ENCODE results near the gene LGSN. TPM values are rescaled to one million over a fixed set of nuclear protein-coding genes. Genes with fewer than 3 reads are reported as not detected.
"Not testable (repeated sequence)": the region's sequence is repeated elsewhere in the genome, so short reads cannot be mapped to it uniquely, and the experiment has no call there.

LGSN gene
- total RNA-seq, 4 donors from 2014 or later, result not detected

DNA sequence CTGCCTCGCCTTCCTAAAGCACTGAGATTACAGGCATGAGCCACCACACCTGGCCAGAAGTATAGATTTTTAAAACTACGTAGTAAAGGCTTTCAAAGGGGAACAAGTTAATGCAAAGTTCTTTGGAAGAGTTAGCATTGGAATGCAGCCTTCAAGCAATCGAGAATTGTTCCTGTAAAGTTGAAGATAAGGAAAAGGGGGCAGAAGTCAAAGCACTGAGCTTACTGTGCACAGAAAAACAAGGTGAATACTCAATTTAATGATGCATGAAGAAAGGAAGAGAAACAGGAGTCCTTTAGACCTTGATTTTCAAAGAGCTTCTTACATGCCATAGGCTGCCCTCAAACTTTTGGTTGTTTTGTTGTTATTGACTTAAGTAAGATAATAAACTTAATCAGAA lies 29.1 kb upstream of the LGSN start:
- in situ Hi-C loops (cut with MboI; ENCODE audit: low sequenced_read_pairs in 4 of 4) (loop anchor here in 1 of 4 donors (25.0 kb wide), 1 partner anchor 438 kb away; no protein-coding TSS in a partner anchor), intact Hi-C loops (cut with DNase I; ENCODE audit: low total_unique reads) (no loop called here)
- DNase-seq, result no peak
- Histone ChIP-seq H3K36me3 (no peaks in the 10 kb centered on the region), H3K9me3 (no peaks in the 10 kb centered on the region), H3K4me1 (peaks cover 0 to 10% of the 10 kb centered on the region in 2 donors), H3K27me3 (no peaks in the 10 kb centered on the region), H3K27ac (no peak overlapping the region), H3K4me3 (no peak overlapping the region)
- TF ChIP-seq, protein P1, sequence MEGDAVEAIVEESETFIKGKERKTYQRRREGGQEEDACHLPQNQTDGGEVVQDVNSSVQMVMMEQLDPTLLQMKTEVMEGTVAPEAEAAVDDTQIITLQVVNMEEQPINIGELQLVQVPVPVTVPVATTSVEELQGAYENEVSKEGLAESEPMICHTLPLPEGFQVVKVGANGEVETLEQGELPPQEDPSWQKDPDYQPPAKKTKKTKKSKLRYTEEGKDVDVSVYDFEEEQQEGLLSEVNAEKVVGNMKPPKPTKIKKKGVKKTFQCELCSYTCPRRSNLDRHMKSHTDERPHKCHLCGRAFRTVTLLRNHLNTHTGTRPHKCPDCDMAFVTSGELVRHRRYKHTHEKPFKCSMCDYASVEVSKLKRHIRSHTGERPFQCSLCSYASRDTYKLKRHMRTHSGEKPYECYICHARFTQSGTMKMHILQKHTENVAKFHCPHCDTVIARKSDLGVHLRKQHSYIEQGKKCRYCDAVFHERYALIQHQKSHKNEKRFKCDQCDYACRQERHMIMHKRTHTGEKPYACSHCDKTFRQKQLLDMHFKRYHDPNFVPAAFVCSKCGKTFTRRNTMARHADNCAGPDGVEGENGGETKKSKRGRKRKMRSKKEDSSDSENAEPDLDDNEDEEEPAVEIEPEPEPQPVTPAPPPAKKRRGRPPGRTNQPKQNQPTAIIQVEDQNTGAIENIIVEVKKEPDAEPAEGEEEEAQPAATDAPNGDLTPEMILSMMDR (IDR thresholded peaks at IDR 0.05 in 4 of 5, conservative IDR thresholded peaks at IDR 0.05 in 1 of 5), result no peak
- no peak for TF ChIP-seq POLR2A (IDR thresholded peaks at IDR 0.05)
- ATAC-seq, result no peak

DNA sequence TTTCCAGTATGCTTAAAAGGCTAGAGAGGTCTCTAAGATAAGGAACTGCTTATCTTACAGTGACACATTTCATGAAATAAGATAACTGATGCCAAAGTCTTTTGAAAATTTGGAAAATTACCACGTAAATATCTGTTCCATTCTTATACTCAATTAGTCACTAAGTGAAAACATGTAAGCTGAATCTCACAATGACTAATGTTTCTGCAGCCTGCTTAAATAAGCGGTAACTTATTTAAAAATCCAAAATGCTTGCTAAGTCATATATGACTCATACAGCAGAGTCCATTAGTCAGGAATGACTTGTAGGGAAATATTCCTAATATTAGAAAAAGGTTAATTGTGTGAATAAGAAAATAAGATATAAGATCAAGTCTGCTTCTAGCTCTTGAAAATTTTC lies 27.8 kb upstream of the LGSN start:
- intact Hi-C loops (cut with DNase I; ENCODE audit: low total_unique reads) (no loop called here), in situ Hi-C loops (cut with MboI; ENCODE audit: low sequenced_read_pairs in 4 of 4) (loop anchor here in 1 of 4 donors (25.0 kb wide), 1 partner anchor 440 kb away; no protein-coding TSS in a partner anchor)
- no peak for ATAC-seq

DNA sequence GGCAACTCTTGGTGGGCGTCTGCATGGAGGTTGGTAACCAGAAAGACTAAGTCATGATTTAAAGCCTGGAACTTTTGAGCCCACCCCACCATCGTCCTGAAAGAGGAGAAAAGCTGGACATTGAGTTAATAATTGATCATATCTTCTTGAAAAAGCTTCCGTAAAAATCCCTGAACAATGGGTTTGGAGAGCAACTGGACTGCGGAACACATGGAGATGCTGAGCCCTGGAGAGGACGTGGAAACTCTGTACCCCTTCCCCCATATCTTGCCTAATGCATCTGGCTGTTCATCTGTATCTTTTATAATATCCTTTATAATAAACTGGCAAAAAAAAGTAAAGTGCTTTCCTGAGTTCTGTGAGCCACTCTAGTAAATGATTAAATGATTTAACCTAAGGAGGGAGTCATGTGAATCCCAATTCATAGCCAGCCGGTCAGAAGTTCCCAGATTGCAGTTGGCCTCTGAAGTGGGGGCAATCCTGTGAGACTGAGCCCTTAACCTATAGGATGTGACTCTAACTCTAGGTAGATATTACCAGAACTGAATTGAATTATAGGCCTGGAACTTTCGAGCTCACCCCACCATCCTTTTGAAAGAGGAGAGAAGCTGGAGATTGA lies 26.5 kb upstream of the LGSN start:
- Histone ChIP-seq H3K27ac (no peak overlapping the region), H3K36me3 (no peaks in the 10 kb centered on the region), H3K4me1 (no peaks in the 10 kb centered on the region), H3K4me3 (no peak overlapping the region), H3K27me3 (no peaks in the 10 kb centered on the region), H3K9me3 (no peaks in the 10 kb centered on the region)
- intact Hi-C loops (cut with DNase I; ENCODE audit: low total_unique reads) (no loop called here), in situ Hi-C loops (cut with MboI; ENCODE audit: low sequenced_read_pairs in 4 of 4) (loop anchor here in 1 of 4 donors (25.0 kb wide), 1 partner anchor 441 kb away; no protein-coding TSS in a partner anchor)
- ATAC-seq (no peak), DNase-seq (no peak)
- TF ChIP-seq POLR2A (IDR thresholded peaks at IDR 0.05), result no peak
- TF ChIP-seq, protein P1 (IDR thresholded peaks at IDR 0.05 in 4 of 5, conservative IDR thresholded peaks at IDR 0.05 in 1 of 5), result no peak

More for the DNA sequence above, 27.8 kb upstream of the LGSN start:
- no peak for DNase-seq
- no peaks in the 10 kb centered on the region for H3K27me3 ChIP-seq
- no peaks in the 10 kb centered on the region for H3K9me3 ChIP-seq
- H3K4me1 ChIP-seq, result no peaks in the 10 kb centered on the region
- no peak overlapping the region for H3K27ac ChIP-seq
- no peak for TF ChIP-seq POLR2A (IDR thresholded peaks at IDR 0.05)
- TF ChIP-seq, protein P1 (IDR thresholded peaks at IDR 0.05 in 4 of 5, conservative IDR thresholded peaks at IDR 0.05 in 1 of 5), result no peak
- no peak overlapping the region for H3K4me3 ChIP-seq
- no peaks in the 10 kb centered on the region for H3K36me3 ChIP-seq

DNA sequence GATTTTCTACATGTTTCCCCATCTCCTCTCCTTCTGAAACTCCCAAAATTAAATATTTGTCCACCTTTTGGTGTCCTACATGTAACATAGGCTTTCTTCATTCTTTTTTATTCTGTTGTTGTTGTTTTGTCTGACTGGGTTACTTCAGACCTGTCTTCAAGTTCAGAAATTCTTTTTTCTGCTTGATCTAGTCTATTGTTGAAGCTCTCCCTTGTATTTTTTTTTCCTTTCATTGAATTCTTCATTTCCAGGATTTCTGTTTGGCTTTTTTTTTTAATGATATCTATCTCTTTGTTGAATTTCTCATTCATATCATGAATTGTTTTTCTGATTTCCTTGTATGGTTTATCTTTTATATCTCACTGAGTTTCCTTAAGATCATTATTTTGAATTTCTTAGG lies 20.6 kb upstream of the LGSN start:
- no peak for ATAC-seq
- H3K4me1 ChIP-seq, result no peaks in the 10 kb centered on the region
- H3K9me3 ChIP-seq, result peaks cover 0 to 4% (median 0%) of the 10 kb centered on the region in 3 donors
- TF ChIP-seq, protein P1 (IDR thresholded peaks at IDR 0.05 in 4 of 5, conservative IDR thresholded peaks at IDR 0.05 in 1 of 5), result no peak
- no peak for TF ChIP-seq POLR2A (IDR thresholded peaks at IDR 0.05)
- intact Hi-C loops (cut with DNase I; ENCODE audit: low total_unique reads) (no loop called here), in situ Hi-C loops (cut with MboI; ENCODE audit: low sequenced_read_pairs in 4 of 4) (loop anchor here in 1 of 4 donors (25.0 kb wide), 1 partner anchor 447 kb away; no protein-coding TSS in a partner anchor)
- no peak for DNase-seq
- no peak overlapping the region for H3K4me3 ChIP-seq
- H3K36me3 ChIP-seq, result no peaks in the 10 kb centered on the region
- no peaks in the 10 kb centered on the region for H3K27me3 ChIP-seq
- no peak overlapping the region for H3K27ac ChIP-seq

DNA sequence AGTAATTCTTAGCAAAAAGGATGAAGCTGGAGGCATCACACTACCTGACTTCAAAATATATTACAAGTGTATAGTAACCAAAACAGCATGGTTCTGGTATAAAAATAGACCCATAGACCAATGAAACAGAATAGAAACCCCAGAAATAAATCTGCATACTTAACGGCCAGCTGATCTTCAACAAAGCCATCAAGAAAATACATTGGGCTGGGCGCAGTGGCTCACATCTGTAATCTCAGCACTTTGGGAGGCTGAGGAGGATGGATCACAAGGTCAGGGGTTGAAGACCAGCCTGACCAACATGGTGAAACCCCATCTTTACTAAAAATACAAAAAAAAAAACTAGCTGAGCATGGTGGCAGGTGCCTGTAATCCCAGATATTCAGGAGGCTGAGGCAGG lies 14.9 kb upstream of the LGSN start:
- H3K4me1 ChIP-seq; intact Hi-C loops (cut with DNase I; ENCODE audit: low total_unique reads); H3K36me3 ChIP-seq; H3K27ac ChIP-seq; ATAC-seq; H3K9me3 ChIP-seq; H3K4me3 ChIP-seq; H3K27me3 ChIP-seq; DNase-seq: not testable (repeated sequence)
- in situ Hi-C loops (cut with MboI; ENCODE audit: low sequenced_read_pairs in 4 of 4), result loop anchor here in 1 of 4 donors (25.0 kb wide), 1 partner anchor 453 kb away; no protein-coding TSS in a partner anchor

All from gastrocnemius medialis (tissue), 4 donors.